EH (cell line): Measurements from ENCODE around the gene TELO2.
A peak's percentile ranks its signal among the peaks of the same experiment; 100 is the strongest.
"Not testable (repeated sequence)": the region's sequence is repeated elsewhere in the genome, so short reads cannot be mapped to it uniquely, and the experiment has no call there.

Source experiments
- DNase-seq: peaks from one replicate; pipeline ENCODE4 v3.0.0-alpha.2; 2015; ENCODE audit warnings: low read depth

TELO2 gene

DNA sequence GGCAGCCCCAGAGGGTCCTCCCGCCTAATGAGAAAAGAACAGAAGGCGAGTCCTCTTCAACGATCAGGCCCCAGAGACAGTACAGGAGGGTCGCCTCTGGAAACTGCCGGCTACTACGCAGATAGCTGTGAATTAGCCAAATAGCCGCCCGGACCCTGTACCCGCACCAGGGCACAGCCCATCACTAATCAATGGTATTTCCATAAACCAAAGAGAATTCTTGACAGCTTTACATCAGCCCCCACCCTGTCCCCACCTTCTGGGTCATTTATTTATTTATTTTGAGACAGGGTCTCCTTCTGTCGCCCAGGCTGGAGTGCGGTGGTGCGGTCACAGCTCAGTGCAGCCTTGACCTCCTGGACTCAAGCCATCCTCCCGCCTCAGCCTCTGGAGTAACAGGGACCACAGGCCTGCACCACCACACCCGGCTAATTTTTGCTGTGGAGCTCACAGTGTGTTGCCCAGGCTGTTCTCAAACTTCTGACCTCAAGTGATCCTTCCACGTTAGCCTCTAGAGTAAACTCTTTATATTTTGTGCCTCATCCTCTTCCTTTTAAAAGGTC is 17.5 kb upstream of the TELO2 start:
- DNase-seq, result no peak

DNA sequence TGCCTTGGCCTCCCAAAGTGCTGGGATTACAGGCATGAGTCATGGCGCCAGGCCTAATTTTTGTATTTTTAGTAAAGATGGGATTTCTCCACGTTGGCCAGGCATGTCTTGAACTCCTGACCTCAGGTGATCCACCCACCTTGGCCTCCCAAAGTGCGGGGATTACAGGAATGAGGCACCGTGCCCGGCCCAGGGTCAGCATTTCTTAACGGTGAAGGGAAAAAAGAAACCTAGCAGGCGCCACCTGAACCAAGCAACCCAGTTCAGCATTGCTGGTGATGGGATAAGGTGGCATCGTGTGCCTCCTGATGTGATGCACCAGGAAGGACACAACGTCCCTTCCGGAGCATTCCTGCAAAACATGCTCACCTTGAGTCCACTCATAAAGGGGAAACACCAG is 16.1 kb upstream of the TELO2 start:
- no peak for DNase-seq

DNA sequence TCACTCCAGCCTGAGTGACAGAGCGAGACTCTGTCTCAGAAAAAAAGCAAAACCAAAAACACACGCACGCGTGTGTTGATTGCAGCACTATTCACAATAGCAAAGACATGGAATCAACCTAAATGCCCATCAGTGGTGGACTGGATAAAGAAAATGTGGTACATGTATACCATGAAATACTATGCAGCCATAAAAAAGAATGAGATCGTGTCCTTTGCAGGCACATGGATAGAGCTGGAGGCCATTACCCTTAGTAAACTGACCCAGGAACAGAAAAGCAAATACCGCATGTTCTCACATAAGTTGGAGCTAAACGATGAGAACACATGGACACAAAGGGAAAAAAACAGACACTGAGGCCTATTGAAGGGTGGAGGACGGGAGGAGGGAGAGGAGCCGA is 14.2 kb upstream of the TELO2 start:
- not testable (repeated sequence) for DNase-seq

DNA sequence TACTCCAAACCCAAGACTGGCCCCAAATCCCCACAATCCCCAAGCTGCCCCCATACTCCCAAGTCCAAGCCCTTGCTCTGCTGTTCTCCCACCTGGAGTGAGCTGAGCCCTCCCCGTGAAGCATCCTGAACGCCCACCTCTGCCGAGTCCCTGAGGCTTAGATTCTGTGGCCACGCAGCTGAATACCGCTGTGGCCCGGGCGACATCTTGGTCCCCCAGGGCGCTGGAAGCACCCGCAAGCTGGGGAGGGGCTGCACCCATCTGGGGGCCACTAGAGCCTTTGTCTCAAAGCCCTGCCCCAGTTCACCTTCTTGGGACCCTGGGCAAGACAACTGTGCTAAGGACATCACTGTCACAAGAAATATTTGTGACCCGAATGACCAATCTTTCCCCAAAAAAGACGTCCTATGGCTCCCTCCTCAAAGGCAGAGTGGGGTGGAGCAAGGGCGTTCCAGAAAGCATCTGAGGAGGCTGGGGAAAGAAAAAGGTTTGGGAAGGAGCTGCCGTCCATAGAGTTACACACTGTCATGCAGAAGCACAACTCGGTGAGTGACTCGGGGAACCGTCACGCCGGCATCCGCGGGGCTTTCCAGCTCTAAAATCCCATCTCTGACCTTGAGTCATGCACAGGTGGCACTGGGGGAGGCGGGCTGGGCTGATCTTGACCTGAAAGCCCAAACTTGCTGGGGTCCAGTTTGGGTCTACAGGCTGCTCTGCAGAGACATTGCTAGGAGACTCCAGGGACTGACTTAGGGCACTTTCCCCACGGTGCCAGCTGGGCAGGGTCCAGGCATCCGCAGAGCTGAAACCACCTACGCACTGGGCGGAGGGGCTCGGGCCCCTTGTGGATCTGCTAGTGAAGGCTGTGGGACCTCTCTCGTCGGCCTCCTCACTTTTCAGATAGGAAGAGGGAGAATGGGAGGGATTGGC is 11.0 kb upstream of the TELO2 start:
- DNase-seq, result no peak

DNA sequence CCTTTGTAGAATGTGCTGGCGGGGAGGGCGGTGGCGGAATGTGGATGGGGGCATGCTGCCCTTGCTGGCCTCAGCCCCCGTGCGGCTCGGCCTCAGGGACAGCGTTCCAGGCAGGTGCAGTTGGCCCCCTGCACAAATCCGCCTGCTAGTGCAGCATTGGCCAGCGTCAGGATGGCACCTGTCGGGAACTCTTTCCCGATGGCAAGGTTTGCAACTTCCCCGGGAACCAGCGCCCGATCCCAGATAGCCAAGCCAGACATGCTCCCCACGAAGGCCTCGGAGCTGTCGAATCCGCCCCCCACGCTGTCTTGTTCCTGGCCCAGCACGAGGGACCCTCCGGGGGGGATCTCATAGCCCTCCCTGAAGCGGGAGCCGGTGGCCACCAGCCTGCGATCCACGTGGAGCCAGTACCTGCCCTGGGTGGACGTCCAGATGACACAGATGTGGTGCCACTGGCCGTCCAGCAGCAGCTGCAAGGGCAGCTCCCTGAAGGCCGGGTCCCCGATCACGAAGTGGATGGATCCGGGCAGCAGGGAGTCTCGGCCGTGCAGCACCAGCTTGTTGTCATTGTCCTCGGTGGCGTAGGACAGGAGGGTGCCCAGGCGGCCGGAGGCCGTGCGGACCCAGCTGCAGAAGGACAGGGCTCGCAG is 7.2 kb upstream of the TELO2 start:
- DNase-seq, result no peak

DNA sequence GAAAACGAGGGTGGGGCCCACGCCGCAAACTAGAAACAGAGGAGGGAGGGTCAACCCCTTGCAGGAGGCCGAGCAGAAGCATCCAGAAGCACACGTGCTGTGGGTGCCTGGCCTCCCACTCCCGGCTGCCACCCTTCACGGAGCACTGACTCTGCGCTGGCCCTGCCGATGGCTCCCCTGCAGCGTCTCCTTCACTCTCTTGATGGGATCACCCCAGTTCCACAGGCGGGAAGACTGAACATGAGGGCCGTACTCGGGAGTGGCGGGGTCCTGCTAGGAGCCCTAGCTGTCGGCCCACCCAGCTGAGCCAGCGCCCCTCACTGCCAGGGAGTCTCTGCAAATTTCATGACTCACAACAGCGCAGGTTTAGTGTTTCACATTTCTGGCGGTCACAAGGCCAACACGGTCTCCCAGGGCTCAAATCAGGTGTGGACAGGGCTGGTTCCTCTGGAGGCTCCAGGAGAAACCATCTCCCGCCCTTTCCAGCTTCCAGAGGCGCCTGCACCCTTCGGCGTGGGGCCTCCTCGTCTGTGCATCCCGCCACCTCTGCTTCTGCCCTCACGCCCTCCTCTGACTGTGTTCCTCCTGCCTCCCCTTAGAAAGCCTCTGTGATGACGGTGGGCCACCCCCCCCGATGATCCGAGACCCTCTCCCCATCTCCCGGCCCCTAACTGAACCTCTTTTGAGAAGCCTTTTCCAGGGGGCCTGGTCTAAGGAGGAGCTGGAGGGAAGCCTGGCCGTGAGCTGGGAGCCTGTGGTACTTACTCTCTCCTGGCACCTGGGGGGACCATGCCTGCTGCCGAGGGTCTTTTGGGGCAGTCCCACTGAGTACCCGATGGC is 6.4 kb upstream of the TELO2 start:
- no peak for DNase-seq

DNA sequence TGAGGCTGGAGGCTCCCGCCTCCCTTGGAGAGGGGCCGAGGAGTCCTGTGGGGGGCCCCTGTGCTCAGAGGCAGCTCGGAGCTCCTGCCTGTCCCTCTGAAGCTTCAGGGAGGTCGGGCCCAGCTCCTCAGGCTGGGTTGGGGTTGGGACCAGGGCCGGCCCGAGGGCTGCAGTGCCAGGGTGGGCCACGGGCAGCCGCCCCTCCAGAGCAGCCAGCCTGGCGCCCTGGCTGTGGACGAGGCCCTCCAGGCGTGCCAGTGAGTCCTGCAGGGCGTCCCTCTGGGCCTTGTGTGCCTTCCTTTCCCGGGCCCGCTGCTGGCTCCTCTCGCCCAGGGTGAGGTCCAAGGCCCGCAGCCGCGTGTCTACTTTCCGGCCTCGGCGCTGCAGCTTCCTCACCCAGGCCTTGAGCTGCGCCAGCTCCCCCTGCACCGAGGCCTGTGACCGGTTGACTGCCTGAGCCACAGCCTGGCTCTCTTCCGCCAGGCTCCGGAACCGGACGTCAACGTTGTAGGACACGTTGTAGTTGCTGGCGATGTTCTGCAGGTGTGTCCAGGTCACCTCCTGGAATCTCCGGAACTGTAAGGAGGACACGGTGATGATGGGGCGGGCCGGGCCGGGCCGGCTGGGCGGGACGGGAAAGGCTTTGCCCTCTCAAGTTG is 5.6 kb upstream of the TELO2 start:
- DNase-seq, result no peak

DNA sequence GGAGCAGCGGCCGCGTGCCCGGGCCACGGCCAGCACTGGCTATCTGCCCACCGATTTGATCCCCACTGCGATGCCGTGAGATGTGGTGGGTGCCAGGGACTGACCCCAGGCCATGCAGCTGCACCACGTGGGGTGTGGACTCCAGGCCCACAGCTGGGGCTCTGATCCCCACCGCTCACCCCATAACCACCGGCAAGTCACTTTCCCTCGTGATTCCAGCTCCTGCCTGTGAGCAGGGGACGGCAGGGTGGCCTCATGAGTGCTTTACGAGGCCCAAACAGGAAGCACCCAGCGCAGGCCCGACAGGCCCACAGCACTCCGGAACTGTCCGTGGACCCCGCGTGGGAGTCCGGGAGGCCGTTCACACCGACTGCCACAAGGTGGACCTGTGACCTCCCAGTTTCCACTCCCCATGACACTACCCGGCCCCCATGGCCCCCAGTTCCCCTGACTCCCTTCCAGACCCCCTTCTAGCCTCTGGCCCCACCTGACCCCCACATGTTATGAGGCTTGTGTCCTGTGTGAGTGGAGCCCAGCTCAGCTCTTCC is 5.0 kb upstream of the TELO2 start:
- no peak for DNase-seq

DNA sequence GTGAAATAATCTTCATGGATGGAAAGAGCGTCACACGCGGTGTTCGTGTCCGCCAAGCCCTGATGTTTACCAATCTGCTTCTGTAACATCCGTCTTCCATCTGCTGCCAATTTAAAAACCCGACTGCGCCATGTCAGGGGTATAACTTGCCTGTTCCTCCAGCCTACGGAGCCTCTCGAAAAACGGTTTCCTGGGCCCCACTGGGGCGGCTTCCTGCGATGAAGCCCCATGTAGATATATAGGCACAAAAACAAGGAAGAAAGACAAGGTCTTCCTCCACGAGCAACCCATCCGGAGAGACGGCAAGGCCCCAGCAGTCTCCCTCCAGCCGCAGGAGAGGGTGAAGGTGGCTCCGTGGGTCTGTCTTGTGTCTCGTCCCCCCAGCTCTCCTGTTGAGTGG is 4.5 kb upstream of the TELO2 start, which contains the start of gene PTX4:
Gene PTX4, minus strand, starts transcription at position 326 of the 400 bp plus-strand sequence. Its CDS starts 35 bp downstream, at position 291.
- no peak for DNase-seq

DNA sequence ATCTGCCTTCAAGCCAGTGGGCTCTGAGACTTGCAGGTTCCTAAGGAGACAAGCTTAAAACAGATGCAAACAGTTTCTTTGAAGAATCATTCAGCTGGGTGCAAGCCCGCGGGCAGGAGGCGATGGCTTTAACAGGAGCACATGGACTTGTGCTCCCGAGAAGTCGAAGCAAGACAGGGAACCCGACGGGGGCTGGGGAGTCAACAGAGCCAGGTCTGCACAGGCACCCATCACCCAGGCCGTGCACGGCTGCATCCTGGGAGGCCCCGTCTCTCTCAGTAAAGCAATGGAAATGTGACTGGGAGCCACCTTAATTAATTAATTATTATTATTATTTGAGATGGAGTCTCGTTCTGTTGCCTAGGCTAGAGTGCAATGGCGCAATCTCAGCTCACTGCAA is 4.1 kb upstream of the TELO2 start:
- no peak for DNase-seq

DNA sequence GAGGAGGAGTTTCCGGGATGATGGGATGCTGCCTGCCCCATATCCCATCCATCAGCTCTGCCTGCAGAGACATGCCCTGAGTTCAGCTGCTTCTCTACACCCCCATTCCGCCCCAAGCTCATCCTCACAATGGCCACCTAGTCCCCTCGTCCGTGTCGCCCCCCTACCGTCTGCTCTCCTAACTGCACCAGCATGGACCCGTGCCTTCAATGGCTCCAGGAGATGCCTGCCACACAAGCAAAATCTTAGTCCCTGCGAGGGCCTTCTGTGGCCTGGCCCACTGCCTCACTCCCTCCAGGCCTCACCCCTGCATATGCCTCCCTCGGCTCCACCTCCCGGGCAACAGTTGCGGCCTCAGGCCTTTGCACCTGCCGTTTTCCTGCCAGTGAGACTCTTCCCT is 1.8 kb upstream of the TELO2 start:
- DNase-seq, result no peak

DNA sequence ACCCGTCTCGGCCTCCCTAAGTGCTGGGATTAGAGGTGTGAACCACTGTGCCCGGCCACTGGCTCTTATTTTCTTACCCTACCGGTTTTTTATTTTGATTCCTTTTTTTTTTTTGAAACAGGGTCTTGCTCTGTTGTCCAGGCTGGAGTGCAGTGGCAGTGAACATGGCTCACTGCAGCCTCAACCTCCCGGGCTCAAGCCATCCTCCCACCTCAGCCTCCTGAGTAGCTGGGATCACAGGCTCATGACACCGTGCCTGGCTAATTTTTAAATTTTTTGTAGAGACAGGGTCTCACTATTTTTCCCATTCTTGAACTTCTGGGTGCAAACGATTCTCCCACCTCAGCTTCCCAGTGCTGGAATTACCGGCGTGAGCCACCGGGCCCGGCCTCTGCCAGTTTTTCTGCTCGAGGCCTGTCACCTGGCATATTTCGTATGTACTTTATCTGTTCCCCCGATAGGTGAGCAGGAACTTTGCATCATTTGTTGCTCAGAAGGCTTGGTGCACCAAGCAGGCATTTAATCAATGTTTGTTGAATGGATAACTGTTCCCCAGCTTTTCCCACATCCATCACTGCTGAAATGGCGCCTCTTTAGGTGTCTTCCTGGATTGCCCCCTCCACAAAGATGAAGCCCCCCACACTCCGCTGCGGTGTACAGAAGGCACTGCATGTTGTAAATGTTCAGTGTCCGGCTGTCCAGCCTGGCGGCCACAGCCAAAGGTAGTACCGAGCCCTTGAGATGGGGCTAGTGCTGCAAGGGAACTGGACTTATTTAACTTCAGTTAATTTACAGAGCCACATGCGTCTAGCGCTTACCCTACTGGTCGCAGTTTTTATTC is 858 bp upstream of the TELO2 start:
- DNase-seq, result no peak

DNA sequence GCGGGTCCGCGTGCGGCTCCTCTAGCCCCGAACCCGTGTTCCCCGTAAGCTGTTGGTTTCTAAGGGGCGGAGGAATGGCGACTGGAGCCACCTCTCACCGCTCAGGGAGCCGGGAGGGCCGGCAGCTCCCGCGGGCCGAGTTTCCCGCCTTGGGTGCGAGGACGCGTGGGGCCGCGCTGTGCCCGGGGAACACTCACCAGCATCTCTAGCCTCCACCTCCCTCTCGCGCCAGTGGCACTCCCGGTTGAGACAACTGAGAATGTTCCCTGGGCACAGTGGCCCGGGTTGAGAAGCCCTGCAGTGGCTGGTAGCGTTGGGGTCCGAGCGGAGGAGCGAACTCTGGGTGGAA is 560 bp downstream of the TELO2 start:
- peak; percentile 22 for DNase-seq

DNA sequence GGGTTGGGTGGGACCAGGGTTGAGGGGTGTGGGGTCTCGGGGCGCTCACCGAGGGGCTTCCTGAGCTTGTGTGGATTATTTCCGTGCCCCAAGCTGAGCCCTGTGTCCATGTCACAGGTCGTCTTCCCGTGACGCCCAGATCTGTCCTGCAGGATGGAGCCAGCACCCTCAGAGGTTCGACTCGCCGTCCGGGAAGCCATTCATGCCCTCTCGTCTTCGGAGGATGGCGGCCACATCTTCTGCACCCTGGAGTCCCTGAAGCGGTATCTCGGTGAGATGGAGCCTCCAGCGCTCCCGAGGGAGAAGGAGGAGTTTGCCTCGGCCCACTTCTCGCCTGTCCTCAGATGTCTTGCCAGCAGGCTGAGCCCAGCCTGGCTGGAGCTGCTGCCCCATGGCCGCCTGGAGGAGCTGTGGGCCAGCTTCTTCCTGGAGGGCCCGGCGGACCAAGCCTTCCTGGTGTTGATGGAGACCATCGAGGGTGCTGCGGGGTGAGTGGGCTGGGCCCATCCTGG is 1.0 kb downstream of the TELO2 start:
- peak; percentile 85 for DNase-seq

DNA sequence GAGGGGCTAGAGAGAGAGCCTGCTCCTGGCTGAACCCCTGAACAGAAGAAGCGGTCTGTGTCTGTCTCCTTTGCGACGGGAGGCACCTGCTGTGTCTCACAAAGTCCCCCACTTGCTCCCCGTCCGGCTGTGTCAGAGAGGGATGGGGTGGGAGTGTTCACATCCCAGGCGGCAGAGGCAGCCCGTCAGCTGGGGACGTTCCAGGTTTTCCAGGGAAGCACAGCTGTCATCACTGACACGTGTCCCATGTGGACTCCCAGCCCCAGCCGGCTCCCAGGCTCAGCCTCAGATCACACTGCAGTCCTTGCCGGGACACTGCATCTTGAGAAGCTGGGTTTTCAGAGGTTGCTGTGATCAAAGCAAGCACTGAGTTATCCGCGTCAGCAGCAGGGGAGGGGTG is 1.6 kb downstream of the TELO2 start:
- peak; percentile 27 for DNase-seq

DNA sequence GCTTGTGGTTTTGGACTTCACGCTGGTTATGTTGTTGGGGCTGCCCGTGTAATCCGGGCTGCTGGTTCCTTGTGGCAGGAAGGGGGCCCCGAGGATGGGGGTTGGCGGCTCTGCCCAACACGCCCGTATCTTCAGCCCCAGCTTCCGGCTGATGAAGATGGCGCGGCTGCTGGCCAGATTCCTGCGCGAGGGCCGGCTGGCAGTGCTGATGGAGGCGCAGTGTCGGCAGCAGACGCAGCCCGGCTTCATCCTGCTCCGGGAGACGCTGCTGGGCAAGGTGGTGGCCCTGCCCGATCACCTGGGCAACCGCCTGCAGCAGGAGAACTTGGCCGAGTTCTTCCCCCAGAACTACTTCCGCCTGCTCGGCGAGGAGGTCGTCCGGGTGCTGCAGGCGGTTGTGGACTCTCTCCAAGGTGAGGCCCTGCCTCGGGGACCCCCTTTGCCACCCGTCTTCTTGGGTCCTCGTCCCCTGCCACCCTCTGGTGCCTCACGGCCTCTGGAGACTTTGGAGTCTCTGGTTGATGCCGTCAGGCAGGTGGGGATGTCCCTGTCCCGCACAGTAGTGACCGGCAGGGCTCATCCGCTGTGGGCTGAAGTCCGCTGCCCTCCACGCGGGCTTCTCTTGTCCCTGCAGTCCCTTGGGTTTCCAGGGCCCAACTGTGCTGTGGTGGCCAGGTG is 2.2 kb downstream of the TELO2 start:
- DNase-seq, result no peak

DNA sequence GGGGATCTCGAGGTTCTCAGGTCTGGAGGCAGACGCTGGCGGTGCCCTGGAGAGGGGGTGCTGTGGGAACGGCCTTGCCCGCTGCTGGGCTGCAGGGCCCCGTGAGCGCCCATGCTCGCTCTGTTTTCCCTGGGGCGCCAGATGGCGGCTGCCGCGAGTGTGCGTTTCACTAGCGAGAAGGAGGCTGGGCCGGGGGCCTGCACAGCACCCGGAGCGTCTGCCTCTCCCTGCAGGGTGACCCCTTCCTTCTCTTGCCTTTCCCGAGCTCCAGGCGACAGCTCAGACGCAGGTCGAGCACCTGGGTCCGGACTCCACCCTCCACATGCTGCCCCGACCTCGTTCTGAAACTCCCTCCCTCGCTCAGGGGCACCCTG is 2.7 kb downstream of the TELO2 start:
- DNase-seq, result no peak

DNA sequence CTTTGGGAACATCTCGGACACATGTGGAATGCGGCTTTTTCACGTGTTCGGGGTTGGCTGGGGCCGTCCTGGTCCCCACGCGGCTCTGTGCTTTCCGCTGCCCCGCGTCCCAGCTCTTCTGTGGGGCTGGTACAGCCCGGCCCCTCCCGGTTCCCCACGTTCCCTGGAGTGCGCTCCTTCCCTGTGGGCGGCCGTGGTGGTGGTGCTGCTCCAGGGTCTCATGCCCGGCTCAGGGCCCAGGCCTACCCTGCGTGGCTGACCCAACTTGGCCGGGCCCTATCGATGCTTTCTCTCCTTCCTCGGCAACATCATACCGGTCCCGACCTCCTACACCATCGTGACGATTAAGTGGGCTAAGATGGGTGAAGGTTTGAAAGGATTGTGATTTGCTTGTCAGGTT is 3.3 kb downstream of the TELO2 start:
- DNase-seq, result no peak

DNA sequence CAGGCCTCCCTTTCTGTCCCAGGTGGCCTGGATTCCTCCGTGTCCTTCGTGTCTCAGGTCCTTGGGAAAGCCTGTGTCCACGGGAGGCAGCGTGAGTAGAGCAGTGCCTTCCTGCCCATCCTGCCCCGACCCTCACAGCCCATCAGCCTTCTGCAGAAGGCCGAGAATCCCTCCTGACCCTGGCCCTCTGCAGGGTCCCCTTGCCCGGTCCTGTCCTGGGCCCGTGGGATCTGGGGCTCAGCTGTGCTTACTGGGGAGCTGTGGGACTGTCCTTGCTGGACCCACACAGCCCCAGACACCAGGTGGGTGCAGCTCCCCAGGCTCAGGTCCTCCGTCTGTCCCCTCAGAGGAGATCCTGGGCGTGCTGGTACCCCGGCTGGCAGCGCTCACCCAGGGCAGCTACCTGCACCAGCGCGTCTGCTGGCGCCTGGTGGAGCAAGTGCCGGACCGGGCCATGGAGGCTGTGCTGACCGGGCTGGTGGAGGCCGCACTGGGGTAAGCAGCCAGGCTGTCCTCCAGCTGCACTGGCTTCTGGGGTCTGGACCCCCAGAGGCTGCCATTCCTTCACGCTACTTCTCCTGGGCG is 3.9 kb downstream of the TELO2 start:
- DNase-seq, result no peak
